ENCODE data around the gene FBXW7. TPM values are rescaled to one million over a fixed set of nuclear protein-coding genes. Genes with fewer than 3 reads are reported as not detected.

FBXW7 gene
- total RNA-seq, 3 donors from 2014 or later (not counting 1 experiment from before 2014, with no cell fraction given) = 172 to 202 (median 175) TPM

- Histone ChIP-seq H3K9me3 (ENCODE audit: control insufficient read depth, insufficient read depth, low read length) (no peaks in the 10 kb centered on the region), H3K36me3 (ENCODE audit: control insufficient read depth, insufficient read depth, low read length) (no peaks in the 10 kb centered on the region), H3K27ac (ENCODE audit: low read length) (no peak overlapping the region), H3K4me3 (ENCODE audit: low read length) (no peak overlapping the region), H3K4me1 (ENCODE audit: control insufficient read depth, insufficient read depth, low read length) (no peaks in the 10 kb centered on the region), H3K27me3 (ENCODE audit: control insufficient read depth, insufficient read depth, low read length) (no peaks in the 10 kb centered on the region)
- intact Hi-C loops (cut with micrococcal nuclease) = no loop called here
- H3K27ac Mint-ChIP-seq = no peak overlapping the region
- DNase-seq = no peak
- H3K36me3 Mint-ChIP-seq = no peaks in the 10 kb centered on the region
- H3K27me3 Mint-ChIP-seq (ENCODE audit: low read depth in 2 of 2) = peaks cover 0 to 6% of the 10 kb centered on the region in 2 donors
- no CpG with 5 or more reads among the region's 1 CpG for WGBS (ENCODE audit: insufficient coverage)
- ATAC-seq = no peak
- no peak for TF ChIP-seq CTCF (IDR thresholded peaks at IDR 0.05)
- H3K9me3 Mint-ChIP-seq = no peaks in the 10 kb centered on the region
- no peaks in the 10 kb centered on the region for H3K4me1 Mint-ChIP-seq
- H3K4me3 Mint-ChIP-seq = no peak overlapping the region
Observed at GRCh38 chr4:152306541-152306940, 229.4 kb downstream of the FBXW7 start.

GRCh38 chr4:152304220-152304619, 231.7 kb downstream of the FBXW7 start:
- Mint-ChIP-seq H3K9me3 (no peaks in the 10 kb centered on the region), H3K4me3 (no peak overlapping the region), H3K36me3 (no peaks in the 10 kb centered on the region), H3K4me1 (no peaks in the 10 kb centered on the region), H3K27ac (no peak overlapping the region), H3K27me3 (ENCODE audit: low read depth in 2 of 2) (peaks cover 0 to 8% of the 10 kb centered on the region in 2 donors)
- intact Hi-C loops (cut with micrococcal nuclease) = no loop called here
- no peak for TF ChIP-seq CTCF (IDR thresholded peaks at IDR 0.05)
- Histone ChIP-seq H3K27me3 (ENCODE audit: control insufficient read depth, insufficient read depth, low read length) (no peaks in the 10 kb centered on the region), H3K9me3 (ENCODE audit: control insufficient read depth, insufficient read depth, low read length) (no peaks in the 10 kb centered on the region), H3K4me1 (ENCODE audit: control insufficient read depth, insufficient read depth, low read length) (no peaks in the 10 kb centered on the region), H3K4me3 (ENCODE audit: low read length) (no peak overlapping the region), H3K27ac (ENCODE audit: low read length) (no peak overlapping the region), H3K36me3 (ENCODE audit: control insufficient read depth, insufficient read depth, low read length) (no peaks in the 10 kb centered on the region)
- WGBS (ENCODE audit: insufficient coverage) = 84% methylated on average over 5 of the region's 5 CpGs
- DNase-seq (no peak), ATAC-seq (no peak)

- 86% methylated on average over 4 of the region's 6 CpGs for WGBS (ENCODE audit: insufficient coverage)
- TF ChIP-seq CTCF (IDR thresholded peaks at IDR 0.05) = no peak
- Histone ChIP-seq H3K27me3 (ENCODE audit: control insufficient read depth, insufficient read depth, low read length) (no peaks in the 10 kb centered on the region), H3K4me3 (ENCODE audit: low read length) (no peak overlapping the region), H3K9me3 (ENCODE audit: control insufficient read depth, insufficient read depth, low read length) (no peaks in the 10 kb centered on the region), H3K36me3 (ENCODE audit: control insufficient read depth, insufficient read depth, low read length) (no peaks in the 10 kb centered on the region), H3K27ac (ENCODE audit: low read length) (no peak overlapping the region), H3K4me1 (ENCODE audit: control insufficient read depth, insufficient read depth, low read length) (no peaks in the 10 kb centered on the region)
- Mint-ChIP-seq H3K27ac (no peak overlapping the region), H3K9me3 (no peaks in the 10 kb centered on the region), H3K36me3 (no peaks in the 10 kb centered on the region), H3K27me3 (ENCODE audit: low read depth in 2 of 2) (peaks cover 9 to 12% of the 10 kb centered on the region in 2 donors), H3K4me3 (no peak overlapping the region), H3K4me1 (no peaks in the 10 kb centered on the region)
- no peak for DNase-seq
- intact Hi-C loops (cut with micrococcal nuclease) = no loop called here
- ATAC-seq = no peak
Observed at GRCh38 chr4:152301381-152301780, 234.5 kb downstream of the FBXW7 start.

- Mint-ChIP-seq H3K9me3 (no peaks in the 10 kb centered on the region), H3K4me3 (no peak overlapping the region), H3K27me3 (ENCODE audit: low read depth in 2 of 2) (peaks cover 9 to 11% of the 10 kb centered on the region in 2 donors), H3K27ac (no peak overlapping the region), H3K4me1 (no peaks in the 10 kb centered on the region), H3K36me3 (no peaks in the 10 kb centered on the region)
- Histone ChIP-seq H3K4me1 (ENCODE audit: control insufficient read depth, insufficient read depth, low read length) (no peaks in the 10 kb centered on the region), H3K4me3 (ENCODE audit: low read length) (no peak overlapping the region), H3K36me3 (ENCODE audit: control insufficient read depth, insufficient read depth, low read length) (no peaks in the 10 kb centered on the region), H3K27ac (ENCODE audit: low read length) (no peak overlapping the region), H3K9me3 (ENCODE audit: control insufficient read depth, insufficient read depth, low read length) (no peaks in the 10 kb centered on the region), H3K27me3 (ENCODE audit: control insufficient read depth, insufficient read depth, low read length) (no peaks in the 10 kb centered on the region)
- TF ChIP-seq CTCF (IDR thresholded peaks at IDR 0.05) = no peak
- DNase-seq (no peak), ATAC-seq (no peak)
- intact Hi-C loops (cut with micrococcal nuclease) = no loop called here
- WGBS (ENCODE audit: insufficient coverage) = 98% methylated on average over 3 of the region's 3 CpGs
Observed at GRCh38 chr4:152299553-152299952, 236.3 kb downstream of the FBXW7 start.
